Measurements from ENCODE around the gene STK24. TPM values are rescaled to one million over a fixed set of nuclear protein-coding genes. Genes with fewer than 3 reads are reported as not detected.

The STK24 gene
- total RNA-seq, 1 donor from 2014 or later, result 92.3 TPM

DNA sequence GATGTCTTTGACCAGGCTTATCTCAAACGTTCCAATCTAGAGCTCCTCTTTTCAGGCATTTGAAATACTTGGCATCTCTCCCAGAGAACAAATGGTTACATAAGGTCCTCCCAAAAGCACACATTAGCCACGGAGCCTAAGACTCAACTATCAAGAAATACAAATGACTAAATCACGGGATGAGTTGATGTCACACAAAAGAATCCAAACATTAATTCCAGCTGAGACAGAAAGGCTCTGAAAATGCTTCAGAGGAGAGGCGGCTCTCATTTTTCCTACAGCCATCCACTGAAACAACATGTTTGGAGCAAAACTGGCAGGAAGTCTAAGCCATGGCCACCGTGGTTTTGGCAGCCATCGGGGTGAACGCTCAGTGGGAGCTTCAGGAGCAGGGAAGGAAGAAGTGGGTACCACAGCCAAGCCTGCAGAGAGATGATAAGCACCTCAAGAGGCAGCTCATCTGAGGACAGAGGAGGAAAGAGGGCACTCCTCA lies 122.5 kb downstream of the STK24 start:
- peaks cover 6% of the 10 kb centered on the region for H3K27me3 Mint-ChIP-seq (ENCODE audit: unreplicated experiment)
- TF ChIP-seq, protein P1, sequence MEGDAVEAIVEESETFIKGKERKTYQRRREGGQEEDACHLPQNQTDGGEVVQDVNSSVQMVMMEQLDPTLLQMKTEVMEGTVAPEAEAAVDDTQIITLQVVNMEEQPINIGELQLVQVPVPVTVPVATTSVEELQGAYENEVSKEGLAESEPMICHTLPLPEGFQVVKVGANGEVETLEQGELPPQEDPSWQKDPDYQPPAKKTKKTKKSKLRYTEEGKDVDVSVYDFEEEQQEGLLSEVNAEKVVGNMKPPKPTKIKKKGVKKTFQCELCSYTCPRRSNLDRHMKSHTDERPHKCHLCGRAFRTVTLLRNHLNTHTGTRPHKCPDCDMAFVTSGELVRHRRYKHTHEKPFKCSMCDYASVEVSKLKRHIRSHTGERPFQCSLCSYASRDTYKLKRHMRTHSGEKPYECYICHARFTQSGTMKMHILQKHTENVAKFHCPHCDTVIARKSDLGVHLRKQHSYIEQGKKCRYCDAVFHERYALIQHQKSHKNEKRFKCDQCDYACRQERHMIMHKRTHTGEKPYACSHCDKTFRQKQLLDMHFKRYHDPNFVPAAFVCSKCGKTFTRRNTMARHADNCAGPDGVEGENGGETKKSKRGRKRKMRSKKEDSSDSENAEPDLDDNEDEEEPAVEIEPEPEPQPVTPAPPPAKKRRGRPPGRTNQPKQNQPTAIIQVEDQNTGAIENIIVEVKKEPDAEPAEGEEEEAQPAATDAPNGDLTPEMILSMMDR (IDR thresholded peaks at IDR 0.05; ENCODE audit: unreplicated experiment), result no peak
- H3K9me3 Mint-ChIP-seq (ENCODE audit: unreplicated experiment), result no peaks in the 10 kb centered on the region
- no peak overlapping the region for H3K4me3 Mint-ChIP-seq (ENCODE audit: unreplicated experiment)
- DNase-seq (ENCODE audit: low spot score), result no peak
- H3K27ac Mint-ChIP-seq (ENCODE audit: unreplicated experiment), result no peak overlapping the region
- H3K36me3 Mint-ChIP-seq (ENCODE audit: low read depth, unreplicated experiment), result peaks cover 46% of the 10 kb centered on the region
- H3K4me1 Mint-ChIP-seq (ENCODE audit: unreplicated experiment), result peaks cover 23% of the 10 kb centered on the region

DNA sequence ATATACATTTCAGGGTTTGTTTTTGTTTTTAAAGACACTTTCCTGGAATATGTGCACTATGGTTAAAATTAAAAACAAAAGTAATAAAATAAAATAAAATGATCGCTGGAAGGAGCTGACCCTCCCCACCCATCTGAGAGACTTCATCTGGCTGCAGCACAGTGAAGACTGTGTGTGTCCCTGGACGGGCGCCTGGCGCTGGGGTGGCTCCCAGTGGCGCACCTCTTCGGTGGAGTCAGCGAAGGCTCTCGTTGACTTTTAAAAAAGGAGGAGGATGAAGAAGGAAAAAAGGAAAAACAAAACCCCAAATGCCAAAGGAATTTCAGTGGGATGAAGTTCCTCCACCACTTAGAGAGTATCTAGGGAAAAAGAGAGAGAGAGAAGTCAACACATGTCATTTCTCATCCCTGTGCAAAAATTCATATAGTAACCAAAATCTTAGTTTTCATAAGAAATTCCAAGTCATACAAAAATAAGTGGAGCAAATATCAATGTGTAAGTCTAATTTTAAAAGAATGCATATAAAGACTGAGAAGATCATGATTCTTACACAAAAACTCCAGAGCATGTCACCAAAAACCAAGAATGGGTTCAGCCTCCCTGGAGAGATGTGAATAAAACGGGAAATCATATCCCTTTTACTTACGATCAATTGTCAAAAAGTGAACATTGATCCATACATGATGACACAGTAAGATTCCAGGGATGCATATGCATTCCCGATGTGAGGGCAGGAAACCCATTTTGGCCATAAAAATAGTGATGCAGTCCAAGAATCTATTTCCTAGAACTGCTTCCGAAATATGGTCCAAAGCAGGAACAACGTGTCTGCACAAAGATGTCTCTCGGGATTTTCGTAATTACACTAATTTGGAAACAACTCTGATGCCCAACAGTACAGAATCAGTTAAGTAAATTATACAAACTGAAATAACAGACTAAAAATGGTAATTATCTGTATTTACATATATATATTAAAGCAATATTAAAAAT lies 123.8 kb downstream of the STK24 start:
- Mint-ChIP-seq H3K36me3 (ENCODE audit: low read depth, unreplicated experiment) (peaks cover 52% of the 10 kb centered on the region), H3K27ac (ENCODE audit: unreplicated experiment) (no peak overlapping the region), H3K9me3 (ENCODE audit: unreplicated experiment) (no peaks in the 10 kb centered on the region)

DNA sequence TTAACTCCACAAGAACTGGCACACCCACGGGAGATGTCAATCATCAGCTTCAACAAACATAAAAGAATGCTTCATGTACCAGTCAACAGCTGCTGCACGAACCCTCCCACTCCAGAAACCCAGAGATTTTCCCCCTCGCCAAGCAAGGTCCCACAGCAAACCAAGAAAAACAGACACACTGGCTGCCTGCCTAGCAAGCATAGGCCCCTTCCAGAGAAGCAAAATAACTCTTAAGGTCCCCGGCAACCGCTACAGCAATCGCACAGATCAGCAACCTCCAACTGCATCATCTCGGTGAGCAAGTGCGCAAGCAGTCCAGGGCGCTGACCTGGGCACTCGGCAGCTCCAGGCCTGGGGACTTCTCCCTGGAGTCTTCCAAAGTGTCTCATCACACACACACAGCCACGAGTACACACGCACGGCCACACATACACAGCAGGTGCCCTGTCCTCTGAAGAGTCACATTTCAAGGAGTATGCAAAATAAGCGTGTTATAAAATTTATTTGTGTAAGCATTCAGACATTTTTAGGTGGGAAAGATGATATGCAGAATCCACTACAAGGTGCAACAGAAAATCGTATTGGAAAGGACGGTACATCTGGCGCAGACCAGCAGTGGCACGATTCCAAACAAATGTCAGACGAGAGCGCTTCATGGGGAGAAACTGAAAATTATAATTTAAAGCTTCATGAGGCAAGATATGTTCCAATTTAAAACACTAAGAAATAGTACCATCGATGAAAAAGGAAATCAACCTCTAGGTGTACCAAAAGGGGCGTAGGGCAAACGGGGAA lies 125.0 kb downstream of the STK24 start:
- peaks cover 15% of the 10 kb centered on the region for H3K27me3 Mint-ChIP-seq (ENCODE audit: unreplicated experiment)
- no peaks in the 10 kb centered on the region for H3K9me3 Mint-ChIP-seq (ENCODE audit: unreplicated experiment)
- peaks cover 54% of the 10 kb centered on the region for H3K36me3 Mint-ChIP-seq (ENCODE audit: low read depth, unreplicated experiment)
- H3K4me1 Mint-ChIP-seq (ENCODE audit: unreplicated experiment), result peaks cover 26% of the 10 kb centered on the region
- H3K27ac Mint-ChIP-seq (ENCODE audit: unreplicated experiment), result peak overlapping the region; percentile 22
- TF ChIP-seq, protein P1 (IDR thresholded peaks at IDR 0.05; ENCODE audit: unreplicated experiment), result no peak
- no peak for DNase-seq (ENCODE audit: low spot score)
- H3K4me3 Mint-ChIP-seq (ENCODE audit: unreplicated experiment), result no peak overlapping the region

More for the DNA sequence above, 123.8 kb downstream of the STK24 start:
- peaks cover 10% of the 10 kb centered on the region for H3K27me3 Mint-ChIP-seq (ENCODE audit: unreplicated experiment)
- no peak for DNase-seq (ENCODE audit: low spot score)
- TF ChIP-seq, protein P1 (IDR thresholded peaks at IDR 0.05; ENCODE audit: unreplicated experiment), result no peak
- peaks cover 26% of the 10 kb centered on the region for H3K4me1 Mint-ChIP-seq (ENCODE audit: unreplicated experiment)
- no peak overlapping the region for H3K4me3 Mint-ChIP-seq (ENCODE audit: unreplicated experiment)

DNA sequence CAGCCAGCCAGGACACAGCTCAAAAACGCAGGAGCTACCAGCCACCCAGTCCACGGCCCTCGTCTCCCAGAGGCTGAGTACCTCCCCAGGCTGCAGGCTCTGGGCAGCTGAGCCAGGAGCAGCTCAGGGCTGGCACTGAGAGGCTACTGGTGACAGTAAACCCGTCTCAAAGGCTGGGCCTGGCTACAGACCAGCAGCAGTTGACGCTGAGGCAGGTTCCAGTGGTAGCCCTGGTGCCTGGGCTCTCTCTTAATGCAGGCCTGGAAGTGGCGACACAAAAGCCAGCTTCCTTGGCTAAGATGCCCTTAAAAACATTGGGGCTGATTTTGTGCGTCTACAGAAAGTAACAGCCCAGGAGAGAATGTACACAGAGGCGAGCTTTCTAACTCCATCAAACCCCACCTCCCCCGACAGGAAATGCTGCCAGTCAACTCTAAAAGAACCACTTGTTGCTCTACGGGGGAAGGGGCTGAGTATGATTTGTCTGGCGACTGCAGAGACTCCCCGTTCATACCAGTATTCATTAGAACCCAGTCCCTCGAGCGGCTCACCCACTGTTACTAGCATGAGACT lies 126.3 kb downstream of the STK24 start:
- Mint-ChIP-seq H3K27me3 (ENCODE audit: unreplicated experiment) (peaks cover 19% of the 10 kb centered on the region), H3K4me3 (ENCODE audit: unreplicated experiment) (no peak overlapping the region), H3K36me3 (ENCODE audit: low read depth, unreplicated experiment) (peaks cover 53% of the 10 kb centered on the region), H3K27ac (ENCODE audit: unreplicated experiment) (peak overlapping the region; percentile 22), H3K4me1 (ENCODE audit: unreplicated experiment) (peaks cover 27% of the 10 kb centered on the region), H3K9me3 (ENCODE audit: unreplicated experiment) (no peaks in the 10 kb centered on the region)
- peak; percentile 37 for DNase-seq (ENCODE audit: low spot score)
- TF ChIP-seq, protein P1 (IDR thresholded peaks at IDR 0.05; ENCODE audit: unreplicated experiment), result no peak

All from endothelial cell (in vitro differentiated cells).